Fibroblast of skin of right quadriceps (primary cell): ENCODE results near the gene CDNF.
"Not testable (repeated sequence)": the region's sequence is repeated elsewhere in the genome, so short reads cannot be mapped to it uniquely, and the experiment has no call there.

Source experiments
- DNase-seq: peaks from one replicate; pipeline ENCODE4 v3.0.0-alpha.2; 2013

CDNF gene

GRCh38 chr10:14837757-14838581 lies at the start of gene CDNF, which contains the start of the genes HSPA14 and MSANTD7:
CDNF (minus strand) TSS chr10:14838037; CDS start chr10:14837946, 91 bp downstream.
HSPA14 (plus strand) TSS chr10:14838306; CDS start chr10:14838403, 97 bp downstream.
MSANTD7 (plus strand) TSS chr10:14838306; CDS start chr10:14842285, 3,979 bp downstream.
- peak; percentile 99 for DNase-seq

- DNase-seq: no peak
These were observed 46.2 kb upstream of the CDNF start for GRCh38 chr10:14884082-14884481.

GRCh38 chr10:14880229-14880628 lies 42.4 kb upstream of the CDNF start:
- no peak for DNase-seq

GRCh38 chr10:14879928-14880193 lies 42.0 kb upstream of the CDNF start:
- DNase-seq: no peak

GRCh38 chr10:14879124-14879927 lies 41.5 kb upstream of the CDNF start:
- DNase-seq: peak; percentile 16

- peak; percentile 95 for DNase-seq
These were observed 40.7 kb upstream of the CDNF start, which contains the start of gene SUV39H2 for GRCh38 chr10:14878266-14879123. SUV39H2 (plus strand) TSS chr10:14878866; CDS start chr10:14878889, 23 bp downstream.

- no peak for DNase-seq
These were observed 38.9 kb upstream of the CDNF start for GRCh38 chr10:14876764-14877163.

GRCh38 chr10:14875941-14876340 lies 38.1 kb upstream of the CDNF start:
- no peak for DNase-seq

- peak; percentile 65 for DNase-seq
These were observed 35.4 kb upstream of the CDNF start for GRCh38 chr10:14873090-14873760.

- DNase-seq: not testable (repeated sequence)
These were observed 27.0 kb upstream of the CDNF start for GRCh38 chr10:14864871-14865270.

- not testable (repeated sequence) for DNase-seq
These were observed 26.6 kb upstream of the CDNF start for GRCh38 chr10:14864466-14864865.

- no peak for DNase-seq
These were observed 23.0 kb upstream of the CDNF start for GRCh38 chr10:14860791-14861190.

- DNase-seq: no peak
These were observed 21.9 kb upstream of the CDNF start for GRCh38 chr10:14859775-14860174.

GRCh38 chr10:14859043-14859442 lies 21.2 kb upstream of the CDNF start:
- no peak for DNase-seq

- DNase-seq: no peak
These were observed 20.6 kb upstream of the CDNF start for GRCh38 chr10:14858338-14858960.

- no peak for DNase-seq
These were observed 17.6 kb upstream of the CDNF start for GRCh38 chr10:14855453-14855852.

GRCh38 chr10:14852236-14852635 lies 14.4 kb upstream of the CDNF start:
- no peak for DNase-seq

- no peak for DNase-seq
These were observed 7.1 kb upstream of the CDNF start for GRCh38 chr10:14844948-14845347.

- no peak for DNase-seq
These were observed 5.6 kb upstream of the CDNF start for GRCh38 chr10:14843327-14843988.

- DNase-seq: no peak
These were observed 2.3 kb upstream of the CDNF start for GRCh38 chr10:14840178-14840577.

GRCh38 chr10:14839305-14839695 lies 1.5 kb upstream of the CDNF start:
- DNase-seq: no peak
